Fibroblast of lung (primary cell): Measurements from ENCODE around the gene RPTN.

Source experiments
- CTCF ChIP-seq, 2 donors: IDR thresholded peaks in 1 of 2; conservative IDR thresholded peaks in 1 of 2; 1 replicate in 1 of 2; 2 replicates in 1 of 2; pipeline ENCODE4 v1.5.1; 2011 to 2012; ENCODE audit warnings: low read length in 2 of 2, control low read depth in 1 of 2, inconsistent platforms in 1 of 2, low read depth in 1 of 2, mild to moderate bottlenecking in 1 of 2
- EZH2 ChIP-seq: IDR thresholded peaks from 2 replicates; pipeline ENCODE4 v1.5.1; 2012; ENCODE audit warnings: low read length, control low read depth, mild to moderate bottlenecking; ENCODE audit errors: missing control alignments

- TF ChIP-seq CTCF (conservative IDR thresholded peaks at IDR 0.05 in 1 of 2, IDR thresholded peaks at IDR 0.05 in 1 of 2; ENCODE audit: low read depth in 1 of 2, low read length in 2 of 2) (no peak), EZH2 (no peak)
Observed at GRCh38 chr1:152182944-152183361, 23.9 kb upstream of the RPTN start.
